C4-2B (cell line): Measurements from ENCODE around the gene PACSIN1.

Experiments
- H3K27ac ChIP-seq: fragments of 450-650 bp; 2 replicates; pipeline ENCODE4 v1.5.1; 2017
- CTCF ChIP-seq: fragments of 450-650 bp; conservative IDR thresholded peaks from 2 replicates; pipeline ENCODE4 v1.5.1; 2017; ENCODE audit warnings: mild to moderate bottlenecking
- ZFX ChIP-seq: fragments of 450-650 bp; IDR thresholded peaks from 2 replicates; pipeline ENCODE4 v1.6.1; 2017

Gene PACSIN1

GRCh38 chr6:34445313-34445860 is 20.5 kb upstream of the PACSIN1 start:
- H3K27ac ChIP-seq = no peak overlapping the region
- TF ChIP-seq ZFX (no peak), CTCF (no peak)

- no peak overlapping the region for H3K27ac ChIP-seq
- no peak for TF ChIP-seq ZFX
- no peak for TF ChIP-seq CTCF
These were observed 18.5 kb upstream of the PACSIN1 start for GRCh38 chr6:34447386-34447785.

- TF ChIP-seq CTCF (no peak), ZFX (no peak)
- H3K27ac ChIP-seq = no peak overlapping the region
These were observed 18.0 kb upstream of the PACSIN1 start for GRCh38 chr6:34447910-34448309.

- TF ChIP-seq ZFX (no peak), CTCF (no peak)
- no peak overlapping the region for H3K27ac ChIP-seq
These were observed 14.7 kb upstream of the PACSIN1 start for GRCh38 chr6:34451192-34451591.

- no peak for TF ChIP-seq ZFX
- TF ChIP-seq CTCF = no peak
- H3K27ac ChIP-seq = no peak overlapping the region
These were observed 10.0 kb upstream of the PACSIN1 start for GRCh38 chr6:34455831-34456230.

- no peak overlapping the region for H3K27ac ChIP-seq
- TF ChIP-seq CTCF = no peak
- TF ChIP-seq ZFX = no peak
These were observed 8.5 kb upstream of the PACSIN1 start for GRCh38 chr6:34457382-34457741.

GRCh38 chr6:34457742-34458735 is 7.8 kb upstream of the PACSIN1 start:
- H3K27ac ChIP-seq = no peak overlapping the region
- TF ChIP-seq ZFX = no peak
- no peak for TF ChIP-seq CTCF
